ENCODE data around the gene PNPLA2. TPM values are rescaled to one million over a fixed set of nuclear protein-coding genes. Genes with fewer than 3 reads are reported as not detected.

Gene PNPLA2
- total RNA-seq, 1 donor from 2014 or later = 2.6 TPM

- no peak overlapping the region for H2AFZ ChIP-seq (replicated peaks)
- no peak overlapping the region for H3K4me3 Mint-ChIP-seq
Measured at GRCh38 chr11:803467-803742, 15.3 kb upstream of the PNPLA2 start.

GRCh38 chr11:803770-804598 lies 14.7 kb upstream of the PNPLA2 start:
- Histone ChIP-seq H2AFZ (replicated peaks) (no peak overlapping the region), H3F3A (ENCODE audit: low read depth) (peaks cover 30% of the 10 kb centered on the region), H3K27ac (no peak overlapping the region), H3K36me3 (no peaks in the 10 kb centered on the region), H4K20me1 (ENCODE audit: low read depth) (peaks cover 15% of the 10 kb centered on the region), H3K27me3 (no peaks in the 10 kb centered on the region), H3K4me1 (peaks cover 12% of the 10 kb centered on the region), H3K79me2 (ENCODE audit: low read depth) (peaks cover 20% of the 10 kb centered on the region), H3K9ac (peak overlapping the region; percentile 22), H3K4me3 (peak overlapping the region; percentile 72), H3K4me2 (peak overlapping the region; percentile 94), H3K9me3 (ENCODE audit: low read depth) (no peaks in the 10 kb centered on the region)
- H3K4me3 Mint-ChIP-seq = peak overlapping the region; percentile 83
- peaks cover 16% of the 10 kb centered on the region for H3K4me1 Mint-ChIP-seq
- H3K9me3 Mint-ChIP-seq = no peaks in the 10 kb centered on the region
- peaks cover 2% of the 10 kb centered on the region for H3K27me3 Mint-ChIP-seq (ENCODE audit: insufficient read depth, low read depth)
- TF ChIP-seq EZH2 (IDR thresholded peaks at IDR 0.05) = no peak
- no peak for TF ChIP-seq CTCF (IDR thresholded peaks at IDR 0.05)
- TF ChIP-seq EZH2phosphoT487 (IDR thresholded peaks at IDR 0.05) = no peak
- no peak for DNase-seq (ENCODE audit: low spot score)
- no peak overlapping the region for H3K27ac Mint-ChIP-seq
- H3K36me3 Mint-ChIP-seq = no peaks in the 10 kb centered on the region

More at GRCh38 chr11:803467-803742, 15.3 kb upstream of the PNPLA2 start:
- no peak overlapping the region for H3K9ac ChIP-seq
- Mint-ChIP-seq H3K27ac (no peak overlapping the region), H3K36me3 (no peaks in the 10 kb centered on the region), H3K9me3 (no peaks in the 10 kb centered on the region), H3K27me3 (ENCODE audit: insufficient read depth, low read depth) (peaks cover 2% of the 10 kb centered on the region), H3K4me1 (peaks cover 10% of the 10 kb centered on the region)
- peaks cover 21% of the 10 kb centered on the region for H4K20me1 ChIP-seq (ENCODE audit: low read depth)
- no peak for DNase-seq (ENCODE audit: low spot score)
- H3K27me3 ChIP-seq = no peaks in the 10 kb centered on the region
- peaks cover 9% of the 10 kb centered on the region for H3K4me1 ChIP-seq
- no peak overlapping the region for H3K4me2 ChIP-seq
- H3K9me3 ChIP-seq (ENCODE audit: low read depth) = no peaks in the 10 kb centered on the region
- no peak overlapping the region for H3K27ac ChIP-seq
- H3K36me3 ChIP-seq = no peaks in the 10 kb centered on the region
- peaks cover 29% of the 10 kb centered on the region for H3F3A ChIP-seq (ENCODE audit: low read depth)
- peaks cover 15% of the 10 kb centered on the region for H3K79me2 ChIP-seq (ENCODE audit: low read depth)
- H3K4me3 ChIP-seq = no peak overlapping the region
- TF ChIP-seq EZH2phosphoT487 (IDR thresholded peaks at IDR 0.05) (no peak), EZH2 (IDR thresholded peaks at IDR 0.05) (no peak), CTCF (IDR thresholded peaks at IDR 0.05) (no peak)

- Histone ChIP-seq H3K9ac (peak overlapping the region; percentile 22), H2AFZ (replicated peaks) (peak overlapping the region; percentile 53)
Measured at GRCh38 chr11:804599-804964, 14.1 kb upstream of the PNPLA2 start.

More at GRCh38 chr11:804599-804964, 14.1 kb upstream of the PNPLA2 start:
- Histone ChIP-seq H3F3A (ENCODE audit: low read depth) (peaks cover 28% of the 10 kb centered on the region), H3K36me3 (no peaks in the 10 kb centered on the region), H4K20me1 (ENCODE audit: low read depth) (peaks cover 9% of the 10 kb centered on the region), H3K27me3 (no peaks in the 10 kb centered on the region), H3K4me2 (peak overlapping the region; percentile 94), H3K4me3 (peak overlapping the region; percentile 72), H3K27ac (no peak overlapping the region), H3K9me3 (ENCODE audit: low read depth) (no peaks in the 10 kb centered on the region), H3K4me1 (peaks cover 12% of the 10 kb centered on the region), H3K79me2 (ENCODE audit: low read depth) (peaks cover 23% of the 10 kb centered on the region)
- H3K4me3 Mint-ChIP-seq = peak overlapping the region; percentile 83
- H3K4me1 Mint-ChIP-seq = peaks cover 17% of the 10 kb centered on the region
- H3K9me3 Mint-ChIP-seq = no peaks in the 10 kb centered on the region
- no peak overlapping the region for H3K27ac Mint-ChIP-seq
- no peaks in the 10 kb centered on the region for H3K36me3 Mint-ChIP-seq
- no peak for TF ChIP-seq CTCF (IDR thresholded peaks at IDR 0.05)
- no peak for TF ChIP-seq EZH2 (IDR thresholded peaks at IDR 0.05)
- no peak for TF ChIP-seq EZH2phosphoT487 (IDR thresholded peaks at IDR 0.05)
- peaks cover 2% of the 10 kb centered on the region for H3K27me3 Mint-ChIP-seq (ENCODE audit: insufficient read depth, low read depth)
- no peak for DNase-seq (ENCODE audit: low spot score)
